NCI-H510A treated with DMSO at 0.1 percent for 48 hours (cell line): ENCODE results near the gene YWHAE.
"Not testable (repeated sequence)": the region's sequence is repeated elsewhere in the genome, so short reads cannot be mapped to it uniquely, and the experiment has no call there.

Experiments
- DNase-seq: peaks from one replicate; lab custom pipeline; 2025; lab: John Stamatoyannopoulos, UW

Gene YWHAE

DNA sequence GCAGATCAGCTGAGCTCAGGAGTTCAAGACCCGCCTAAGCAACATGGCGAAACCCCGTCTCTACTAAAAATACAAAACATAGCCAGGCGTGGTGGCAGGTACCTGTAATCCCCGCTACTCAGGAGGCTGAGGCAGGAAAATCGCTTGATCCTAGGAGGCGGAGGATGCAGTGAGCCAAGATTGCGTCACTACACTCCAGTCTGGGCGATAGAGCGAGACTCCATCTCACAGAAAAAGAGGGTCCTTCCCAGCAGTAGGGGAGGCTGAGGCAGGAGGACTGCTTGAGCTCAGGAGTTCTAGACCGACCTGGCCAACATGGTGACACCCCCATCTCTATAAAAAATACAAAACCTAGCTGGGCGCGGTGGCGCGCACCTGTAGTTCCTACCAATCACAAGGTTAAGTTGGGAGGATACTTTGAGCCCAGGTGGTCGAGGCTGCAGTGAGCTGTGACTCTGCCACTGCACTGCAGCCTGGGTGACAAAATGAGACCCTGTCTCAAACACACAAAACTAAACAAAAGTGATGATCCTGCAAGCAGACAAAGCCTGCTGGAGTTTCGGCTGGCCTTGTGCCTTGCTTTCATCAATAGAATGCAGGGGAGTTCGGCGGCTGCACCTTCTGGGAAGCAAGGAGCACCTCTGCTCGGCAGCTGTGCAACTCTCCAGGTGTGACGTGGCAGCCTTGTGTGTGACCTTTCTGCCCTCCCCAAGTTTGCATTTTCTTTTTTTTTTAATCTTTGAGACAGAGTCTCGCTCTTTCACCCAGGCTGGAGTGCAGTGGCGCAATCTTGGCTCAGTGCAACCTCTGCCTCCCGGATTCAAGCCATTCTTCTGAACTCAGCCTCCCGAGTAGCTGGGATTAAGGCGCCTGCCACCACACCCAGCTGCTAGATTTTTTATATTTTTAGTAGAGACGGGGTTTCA lies 12.4 kb upstream of the YWHAE start:
- no peak for DNase-seq

DNA sequence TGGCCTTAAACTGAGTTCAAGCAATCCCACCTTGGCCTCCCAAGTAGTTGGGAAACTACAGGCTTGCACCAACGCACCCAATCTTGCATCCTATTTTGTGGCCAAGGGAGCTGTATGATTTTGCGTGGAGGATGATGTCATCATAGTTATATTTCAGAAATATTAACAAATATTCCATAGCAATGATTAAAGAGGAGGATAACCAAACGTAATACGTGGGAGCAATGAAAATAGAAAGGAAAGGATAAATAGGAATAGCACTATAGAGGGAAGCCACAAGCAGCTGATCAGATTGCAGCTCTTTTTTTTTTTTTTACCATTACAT lies 2.2 kb upstream of the YWHAE start:
- no peak for DNase-seq

DNA sequence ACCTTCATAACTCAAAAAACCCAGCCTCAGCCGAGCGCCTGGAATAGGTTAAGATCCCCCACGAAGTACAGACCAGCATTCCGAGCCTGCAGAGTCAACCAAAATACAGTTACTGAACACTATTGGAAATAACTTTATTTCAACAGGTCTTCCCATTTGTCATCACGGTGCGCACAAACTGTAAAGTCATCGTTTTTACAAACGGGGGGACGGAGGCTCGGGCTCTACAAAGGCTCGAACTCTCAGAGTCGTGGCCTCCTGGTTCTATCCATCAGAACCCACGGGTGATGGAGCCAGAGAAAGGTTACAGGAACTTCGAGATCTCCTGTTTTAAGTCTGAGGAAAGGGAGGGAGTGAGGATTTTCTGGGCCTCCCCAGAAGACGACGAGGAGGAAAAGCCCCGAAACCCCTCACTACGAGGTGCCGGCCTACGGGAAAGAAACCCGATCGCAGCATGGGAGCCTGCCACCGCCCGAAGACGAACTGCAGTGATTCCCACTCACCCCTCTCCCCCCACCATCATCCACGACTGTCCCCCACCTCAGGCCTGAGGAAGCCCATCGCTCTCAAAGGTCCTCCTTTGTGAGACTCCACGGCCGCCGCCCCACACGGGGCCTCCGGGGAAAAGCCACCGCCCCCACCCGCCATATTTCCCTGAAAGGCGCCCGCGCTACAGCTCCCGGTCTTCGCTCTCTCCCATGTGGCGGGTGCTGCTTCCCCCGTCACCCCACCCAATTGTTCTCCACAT lies 917 bp downstream of the YWHAE start:
- DNase-seq, result peak; percentile 34

DNA sequence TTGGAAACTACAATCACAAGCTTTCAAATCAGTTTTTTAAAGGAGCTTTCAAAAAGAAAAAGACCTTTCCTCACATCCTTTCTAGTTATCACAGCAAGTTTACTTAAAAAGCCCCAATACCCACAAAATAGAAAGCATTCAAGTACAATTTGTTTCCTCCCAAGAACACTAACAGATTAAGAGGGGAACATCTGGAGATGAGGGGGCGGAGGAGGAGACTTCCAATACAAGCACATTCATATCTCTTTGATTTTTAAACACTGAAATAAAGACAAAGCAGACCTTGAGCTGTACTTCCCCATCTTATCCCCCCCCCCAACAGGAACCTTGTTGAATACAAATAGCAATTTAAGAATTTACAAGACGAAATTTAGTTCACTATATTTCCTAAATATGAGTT lies 2.0 kb downstream of the YWHAE start:
- DNase-seq, result no peak

DNA sequence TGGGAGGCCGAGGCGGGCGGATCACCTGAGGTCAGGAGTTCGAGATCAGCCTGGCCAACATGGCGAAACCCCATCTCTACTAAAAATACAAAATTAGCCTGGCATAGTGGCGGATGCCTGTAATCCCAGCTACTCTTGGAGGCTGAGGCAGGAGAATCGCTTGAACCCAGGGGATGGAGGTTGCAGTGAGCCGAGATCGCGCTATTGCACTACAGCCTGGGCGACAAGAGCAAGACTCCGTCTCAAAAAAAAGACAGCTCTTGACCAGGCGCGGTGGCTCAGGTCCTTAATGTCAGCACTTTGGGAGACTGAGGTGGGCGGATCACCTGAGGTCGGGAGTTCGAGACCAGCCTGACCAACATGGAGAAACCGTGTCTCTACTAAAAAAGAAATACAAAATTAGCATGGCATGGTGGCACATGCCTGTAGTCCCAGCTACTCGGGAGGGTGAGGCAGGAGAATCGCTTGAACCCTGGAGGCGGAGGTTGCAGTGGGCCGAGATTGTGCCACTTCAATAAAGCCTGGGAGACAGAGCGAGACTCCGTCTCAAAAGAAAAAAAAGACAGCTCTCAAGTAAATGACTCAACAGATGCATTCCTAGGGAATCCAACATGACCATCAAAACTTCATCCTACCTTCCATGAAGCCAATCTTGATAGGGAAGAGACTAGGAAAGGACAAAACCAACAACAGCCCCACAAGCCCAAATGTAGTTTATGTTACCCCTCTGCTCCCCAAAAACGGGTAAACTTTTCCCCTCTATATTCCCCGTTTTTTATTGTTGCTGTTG lies 4.0 kb downstream of the YWHAE start:
- not testable (repeated sequence) for DNase-seq

DNA sequence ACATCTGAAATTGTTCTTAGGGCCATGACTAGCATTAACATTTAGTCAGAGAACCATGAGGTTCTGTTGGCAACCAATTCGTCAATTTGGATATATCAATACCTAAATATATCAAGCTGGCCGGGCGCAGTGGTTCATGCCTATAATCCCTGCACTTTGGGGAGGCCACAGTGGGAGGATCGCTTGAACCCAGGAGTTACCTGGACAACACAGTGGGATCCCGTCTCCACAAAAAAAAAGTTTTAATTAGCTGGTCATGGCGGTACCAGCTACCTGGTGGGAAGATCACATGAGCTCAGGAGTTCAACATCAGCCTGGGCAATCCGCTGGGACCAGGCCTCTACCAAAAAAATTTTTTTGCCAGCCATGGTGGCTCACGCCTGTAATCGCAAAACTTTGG lies 8.4 kb downstream of the YWHAE start:
- DNase-seq, result no peak

DNA sequence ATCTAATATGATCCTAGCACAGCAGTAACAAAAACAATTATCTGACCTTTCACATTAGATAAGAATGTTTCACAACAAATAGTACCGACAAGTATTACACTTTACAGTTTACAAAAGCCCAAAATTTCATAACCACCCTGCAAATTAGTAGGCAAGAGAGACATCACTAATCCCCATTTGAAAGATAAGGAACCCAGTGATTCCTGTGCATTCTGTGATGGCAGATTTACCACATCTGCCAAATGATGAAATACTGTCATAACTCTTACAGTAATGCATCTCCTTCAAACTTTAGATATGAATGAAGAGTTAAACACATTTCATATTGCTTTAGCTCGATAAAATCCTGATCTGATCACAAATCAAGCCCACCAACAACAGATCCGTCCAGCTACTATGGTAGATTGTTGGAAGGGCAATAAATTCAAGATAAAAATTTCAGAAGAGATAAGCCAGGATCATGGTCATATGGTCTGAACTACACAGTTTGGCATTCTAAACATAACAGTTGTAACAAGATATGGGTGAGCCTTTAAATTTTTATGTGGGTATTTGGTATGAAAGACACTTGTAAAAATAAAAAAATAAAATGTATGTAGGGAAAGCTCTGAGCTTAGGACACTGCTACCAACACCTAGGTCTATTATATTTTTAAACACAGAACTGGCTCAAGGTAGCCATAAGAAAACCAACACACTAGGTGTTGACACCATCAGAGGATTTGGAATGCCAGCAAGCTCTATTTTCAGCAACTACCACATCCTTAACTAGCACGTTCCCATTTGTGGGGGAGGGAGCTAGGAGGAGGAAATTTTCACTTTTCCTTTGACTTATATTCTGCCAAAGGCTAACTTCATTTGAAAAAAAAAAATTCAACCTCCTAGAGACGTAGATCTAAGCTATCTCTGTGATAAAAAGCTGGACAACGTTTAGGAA lies 9.3 kb downstream of the YWHAE start:
- no peak for DNase-seq

DNA sequence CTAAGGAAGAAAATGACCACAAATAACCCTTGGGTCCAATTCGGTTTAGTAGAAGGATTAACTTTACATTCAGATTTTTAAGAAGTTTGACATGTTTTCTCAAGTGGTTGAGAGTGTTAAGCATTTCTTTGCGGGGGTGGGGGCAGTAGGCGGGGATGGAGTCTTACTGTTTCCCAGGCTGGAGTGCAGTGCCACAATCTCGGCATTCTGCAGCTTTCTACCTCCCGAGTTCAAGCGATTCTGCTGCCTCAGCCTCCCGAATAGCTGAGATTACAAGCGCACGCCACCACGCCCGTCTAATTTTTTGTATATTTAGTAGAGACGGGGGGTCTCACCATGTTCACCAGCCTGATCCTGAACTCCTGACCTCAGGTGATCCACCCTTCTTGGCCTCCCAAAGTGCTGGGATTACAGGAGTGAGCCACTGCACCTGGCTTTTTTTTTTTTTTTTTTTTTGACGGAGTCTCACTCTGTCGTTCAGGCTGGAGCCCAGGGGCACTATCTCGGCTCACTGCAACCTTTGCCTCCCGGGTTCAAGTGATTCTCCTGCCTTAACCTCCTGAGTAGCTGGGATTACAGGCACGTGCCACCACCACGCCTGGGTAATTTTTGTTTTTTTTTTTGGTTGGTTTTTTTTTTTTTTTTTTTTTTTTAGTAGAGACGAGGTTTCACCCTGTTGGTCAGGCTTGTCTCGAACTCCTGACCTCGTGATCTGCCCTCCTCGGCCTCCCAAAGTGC lies 12.4 kb downstream of the YWHAE start:
- not testable (repeated sequence) for DNase-seq

DNA sequence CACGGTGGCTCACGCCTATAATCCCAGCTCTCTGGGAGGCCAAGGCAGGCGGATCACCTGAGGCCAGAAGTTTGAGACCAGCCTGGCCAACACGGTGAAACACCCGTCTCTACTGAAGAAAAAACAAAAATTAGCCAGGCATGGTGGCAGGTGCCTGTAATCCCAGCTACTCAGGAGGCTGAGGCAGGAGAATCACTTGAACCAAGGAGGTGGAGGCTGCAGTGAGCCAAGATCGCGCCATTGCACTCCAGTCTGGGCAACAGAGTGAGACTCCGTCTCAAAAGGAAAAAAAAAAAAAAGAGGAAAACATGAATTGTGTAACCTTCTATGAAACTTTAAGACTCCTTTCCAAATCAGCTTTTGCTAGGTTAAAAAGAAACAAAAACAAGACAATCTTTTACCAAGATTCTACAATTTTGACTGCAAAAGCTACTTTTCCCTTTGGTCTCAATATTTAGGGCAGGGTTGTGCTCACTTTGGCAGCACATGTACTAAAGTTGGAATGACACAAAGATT lies 13.3 kb downstream of the YWHAE start:
- DNase-seq, result not testable (repeated sequence)

DNA sequence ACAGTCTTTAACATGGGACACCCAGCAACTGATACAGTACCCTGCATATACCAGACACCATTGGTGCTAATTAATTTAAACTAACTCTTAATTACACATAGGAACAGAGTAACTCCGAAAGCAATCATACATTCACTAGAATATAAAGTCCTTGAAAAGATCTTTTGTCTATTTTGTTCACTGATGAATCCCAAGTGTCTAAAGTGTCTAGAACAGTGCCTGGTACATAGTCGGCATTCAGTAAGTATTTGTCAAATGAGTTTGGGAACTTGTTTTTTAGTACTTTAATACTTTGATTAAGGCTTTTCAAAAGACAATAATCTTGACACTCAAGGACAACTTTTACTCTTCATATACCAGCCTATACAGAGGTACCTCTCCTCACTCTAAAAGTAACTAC lies 13.8 kb downstream of the YWHAE start:
- DNase-seq, result no peak

DNA sequence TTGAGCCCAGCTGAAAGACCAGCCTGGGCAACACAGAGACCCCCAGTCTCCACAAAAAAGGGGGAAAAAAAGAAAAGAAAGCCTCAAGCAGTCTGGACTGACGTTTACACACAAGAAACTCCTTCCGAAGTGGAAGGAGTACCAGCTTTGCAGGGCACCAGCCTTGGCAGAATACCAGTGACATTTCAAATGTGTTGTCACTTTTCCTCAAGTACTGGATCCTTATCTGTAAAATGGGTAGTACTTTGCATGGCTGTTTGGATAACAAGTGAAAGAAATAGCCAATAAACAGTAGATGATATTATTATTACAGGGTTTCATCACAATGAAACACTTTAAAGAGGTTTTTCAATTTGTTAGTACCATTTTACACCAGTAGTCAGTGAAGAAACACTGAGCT lies 14.2 kb downstream of the YWHAE start:
- DNase-seq, result no peak

DNA sequence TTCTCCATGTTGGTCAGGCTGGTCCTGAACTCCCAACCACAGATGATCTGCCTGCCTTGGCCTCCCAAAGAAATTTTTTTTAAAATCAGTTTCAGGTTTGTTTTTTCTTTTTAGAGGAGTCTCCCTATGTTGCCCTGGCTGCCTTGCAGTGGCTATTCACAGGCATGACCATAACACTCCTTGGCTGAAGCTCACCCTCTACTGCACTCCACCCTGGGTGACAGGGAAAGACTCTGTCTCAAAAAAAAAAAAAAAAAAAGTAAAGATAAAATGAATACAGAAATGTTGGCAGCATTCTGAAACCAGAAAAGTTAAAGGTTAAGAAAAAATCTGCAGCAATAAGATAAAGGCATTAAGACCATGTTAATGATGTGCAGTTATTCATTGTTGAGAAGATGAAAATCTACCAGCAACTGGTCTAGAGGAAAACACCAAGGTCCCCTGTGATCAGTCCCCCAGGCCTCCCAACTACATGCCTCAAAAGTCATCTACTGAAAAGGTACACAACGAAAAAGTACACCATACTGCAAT lies 15.1 kb downstream of the YWHAE start:
- no peak for DNase-seq

DNA sequence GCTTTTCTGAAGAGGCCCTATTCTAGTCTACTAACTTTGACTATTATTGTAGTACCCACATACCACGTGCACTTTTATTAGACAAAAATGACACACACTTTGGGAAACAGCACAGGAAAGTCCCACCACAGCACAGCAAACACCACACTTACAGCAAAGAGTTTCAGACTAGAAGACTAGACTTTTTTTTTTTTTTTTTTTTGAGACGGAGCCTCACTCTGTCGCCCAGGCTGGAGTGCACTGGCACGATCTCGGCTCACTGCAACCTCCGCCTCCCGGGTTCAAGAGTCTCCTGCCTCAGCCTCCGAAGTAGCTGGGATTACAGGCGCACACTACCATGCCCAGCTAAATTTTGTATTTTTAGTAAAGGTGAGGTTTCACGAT lies 20.1 kb downstream of the YWHAE start:
- DNase-seq, result no peak

DNA sequence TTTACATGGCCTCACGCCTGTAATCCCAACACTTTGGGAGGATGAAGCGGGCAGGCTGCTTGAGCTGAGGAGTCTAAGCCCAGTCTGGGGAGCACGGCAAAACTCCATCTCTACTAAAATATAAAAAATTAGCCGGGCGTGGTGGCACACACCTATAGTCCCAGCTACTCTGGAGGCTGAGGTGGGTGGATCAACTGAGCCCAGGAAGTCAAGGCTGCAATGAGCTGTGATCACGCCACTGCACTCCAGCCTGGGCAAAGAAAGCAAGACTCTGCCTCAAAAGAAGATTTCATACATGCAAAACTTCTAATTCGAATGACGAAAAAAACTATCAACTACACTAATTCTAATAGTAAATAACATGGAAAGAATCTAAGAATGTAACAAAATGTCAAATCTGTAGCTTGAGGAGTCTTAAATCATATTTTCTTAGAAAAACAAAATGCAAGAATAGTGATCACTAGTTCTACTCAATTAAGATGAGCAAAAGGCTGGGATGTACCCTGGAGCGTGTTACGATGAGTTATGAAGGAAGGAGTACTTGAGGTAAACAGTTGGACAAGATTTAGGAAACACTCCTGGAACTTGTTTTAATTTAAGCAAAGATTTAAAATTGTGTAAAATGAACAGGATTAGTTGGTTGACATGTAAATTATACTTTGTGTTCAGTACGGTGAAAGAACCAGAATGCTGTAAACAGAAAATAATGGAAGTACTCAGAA lies 20.7 kb downstream of the YWHAE start:
- no peak for DNase-seq

DNA sequence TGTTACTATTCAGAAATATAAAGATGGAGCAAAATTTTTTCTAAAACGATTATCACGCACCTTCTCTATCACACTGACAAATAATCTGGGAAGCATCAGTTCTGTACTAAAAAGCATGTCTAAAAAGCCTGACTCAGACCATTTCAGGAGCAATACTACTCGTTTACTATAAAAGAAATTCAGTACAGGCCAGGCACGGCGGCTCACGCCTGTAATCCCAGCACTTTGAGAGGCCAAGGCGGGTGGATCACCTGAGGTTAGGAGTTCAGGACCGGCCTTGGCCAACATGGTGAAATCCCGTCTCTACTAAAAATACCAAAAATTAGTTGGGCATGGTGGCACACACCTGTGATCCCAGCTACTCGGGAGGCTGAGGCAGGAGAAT lies 21.6 kb downstream of the YWHAE start:
- DNase-seq, result not testable (repeated sequence)

DNA sequence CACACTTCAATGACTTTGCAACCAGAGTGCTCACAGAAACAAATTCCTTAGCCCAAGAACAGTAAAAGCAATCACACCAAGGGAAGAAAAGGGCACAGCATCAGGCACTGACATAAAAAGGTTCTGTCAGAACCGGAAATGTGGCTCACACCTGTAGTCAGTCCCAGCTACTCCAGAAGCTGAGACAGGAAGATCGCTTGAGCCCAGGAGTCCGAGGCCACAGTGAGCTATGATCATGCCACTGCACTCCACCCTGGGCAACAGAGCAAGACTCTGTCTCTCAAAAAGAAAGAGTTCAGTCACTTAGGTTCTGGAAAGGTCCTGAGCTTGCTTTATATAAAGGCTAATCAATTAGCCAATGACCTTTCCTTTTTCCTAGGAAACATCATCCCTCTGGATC lies 22.7 kb downstream of the YWHAE start:
- no peak for DNase-seq

DNA sequence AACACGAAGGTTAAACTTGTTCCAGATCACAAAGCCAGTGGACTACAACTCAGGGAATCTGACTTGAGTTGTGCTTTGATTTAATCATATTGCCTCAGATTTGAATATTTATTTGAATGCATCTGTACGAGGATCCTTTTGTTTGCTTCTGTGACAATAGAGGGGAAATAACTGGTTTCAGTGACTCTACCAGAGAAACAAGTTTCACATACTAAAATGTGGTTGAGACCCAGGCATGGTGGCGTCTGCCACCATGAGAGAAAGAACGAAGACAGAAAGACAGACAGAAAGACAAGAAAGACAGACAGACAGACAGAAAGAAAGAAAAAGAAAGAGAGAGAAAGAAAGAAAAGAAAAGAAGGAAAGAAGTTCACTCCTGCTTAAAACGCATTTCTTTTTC lies 24.0 kb downstream of the YWHAE start:
- DNase-seq, result no peak

DNA sequence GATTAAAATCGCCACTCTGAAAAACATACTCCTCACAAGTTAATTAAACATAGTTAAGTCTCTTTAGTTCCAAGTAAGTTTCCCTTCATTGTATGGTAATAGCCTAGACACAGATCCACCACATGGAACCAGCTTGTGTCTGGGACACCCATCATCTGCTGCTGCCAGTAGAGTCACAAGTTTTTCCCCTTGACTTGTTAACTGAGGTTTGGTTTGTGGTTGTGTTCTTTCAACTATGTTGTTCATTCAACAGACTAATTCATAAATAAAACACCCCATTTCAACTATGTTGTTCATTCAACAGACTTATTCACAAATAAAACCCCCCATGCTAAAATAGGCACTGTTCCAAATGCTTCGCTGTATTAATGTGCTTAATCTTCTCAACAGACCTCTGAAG lies 24.4 kb downstream of the YWHAE start:
- no peak for DNase-seq

DNA sequence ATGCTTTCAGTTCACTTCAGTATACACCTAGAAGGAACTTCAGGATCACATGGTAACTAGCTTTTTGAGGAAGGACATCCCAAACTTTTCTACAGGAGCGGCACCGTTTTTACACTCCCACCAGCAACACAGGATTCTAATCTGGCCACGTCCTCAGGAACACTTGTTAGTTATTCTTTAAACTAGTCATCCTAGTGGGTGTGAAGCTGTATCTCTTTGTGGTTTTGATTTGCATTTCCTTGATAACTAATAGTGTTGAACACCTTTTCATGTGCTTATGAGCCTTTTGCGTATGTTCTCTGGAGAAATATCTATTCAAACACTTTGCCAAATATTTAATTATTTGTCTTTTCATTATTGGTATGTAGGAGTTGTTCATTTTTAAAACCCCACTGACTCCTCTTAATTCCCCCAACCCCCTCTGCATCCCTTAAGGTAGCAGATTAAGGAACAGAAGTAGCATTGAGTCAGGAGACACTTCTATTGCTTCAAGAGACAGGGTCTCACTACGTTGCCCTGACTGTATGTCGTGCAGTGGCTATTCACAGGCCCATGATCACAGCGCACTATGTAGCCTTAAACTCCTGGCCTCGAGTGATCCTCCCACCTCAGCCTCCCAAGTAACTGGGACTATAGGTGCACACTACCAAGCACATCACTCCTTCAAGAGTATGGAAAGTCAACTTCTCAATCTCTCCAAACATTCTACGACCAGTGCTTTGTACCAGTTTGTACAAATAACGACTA lies 25.4 kb downstream of the YWHAE start:
- no peak for DNase-seq
